GM18951 (cell line): ENCODE data around the gene FIBCD1.

Experiments
- POLR2A ChIP-seq: IDR thresholded peaks from 4 replicates; pipeline ENCODE4 v1.6.1; 2011; ENCODE audit warnings: mild to moderate bottlenecking; ENCODE audit not compliant: insufficient read length, insufficient read depth; ENCODE audit errors: extremely low read depth
- in situ Hi-C: fragments of 300-500 bp; cut with MboI; formaldehyde crosslinking; loops from one replicate; pipeline ENCODE4 v1.12.0; 2022; ENCODE audit warnings: low sequenced_read_pairs, mixed read lengths, inconsistent platforms; ENCODE audit not compliant: unreplicated experiment

Gene FIBCD1

GRCh38 chr9:130894546-130894945, 44.5 kb downstream of the FIBCD1 start:
- in situ Hi-C loops = no loop called here
- TF ChIP-seq POLR2A = no peak

DNA sequence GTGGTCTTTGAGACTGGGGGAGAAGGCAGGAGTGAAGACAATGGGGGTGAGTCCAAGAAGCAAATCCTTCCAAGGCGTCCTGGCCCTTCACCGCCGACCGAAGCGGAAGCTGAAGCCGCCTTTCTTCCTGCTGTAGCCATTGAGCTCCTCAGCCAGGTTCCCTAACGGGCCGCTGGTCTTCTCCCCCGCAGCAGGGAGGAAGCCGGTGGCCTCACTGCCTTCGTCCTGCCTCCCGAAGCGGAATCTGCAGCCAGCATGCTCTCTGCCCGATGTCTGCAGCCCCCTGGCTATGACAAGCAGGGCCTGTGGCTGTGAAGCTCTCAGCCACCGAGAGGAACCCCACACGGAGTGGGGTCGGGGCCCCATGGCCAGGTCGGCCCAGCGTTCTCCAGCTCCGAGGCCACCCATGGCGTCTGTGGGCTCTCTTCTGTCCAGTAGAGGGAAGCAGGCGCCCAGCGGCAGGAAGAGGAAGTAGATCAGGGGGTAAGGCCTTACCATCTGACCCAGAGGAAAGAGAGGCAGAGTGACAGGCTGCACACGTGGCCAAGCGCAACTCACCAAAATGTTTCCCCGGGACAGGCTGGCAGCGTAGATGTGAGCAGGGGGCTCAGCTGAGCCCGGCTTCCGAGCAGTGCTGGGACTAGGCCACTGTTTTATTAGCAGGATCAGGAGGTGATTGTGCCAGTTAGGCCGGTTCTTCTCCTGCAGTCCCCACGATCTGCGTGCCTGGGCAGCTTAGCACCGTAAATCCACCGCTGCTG, 45.5 kb downstream of the FIBCD1 start:
- in situ Hi-C loops = no loop called here
- TF ChIP-seq POLR2A = no peak

DNA sequence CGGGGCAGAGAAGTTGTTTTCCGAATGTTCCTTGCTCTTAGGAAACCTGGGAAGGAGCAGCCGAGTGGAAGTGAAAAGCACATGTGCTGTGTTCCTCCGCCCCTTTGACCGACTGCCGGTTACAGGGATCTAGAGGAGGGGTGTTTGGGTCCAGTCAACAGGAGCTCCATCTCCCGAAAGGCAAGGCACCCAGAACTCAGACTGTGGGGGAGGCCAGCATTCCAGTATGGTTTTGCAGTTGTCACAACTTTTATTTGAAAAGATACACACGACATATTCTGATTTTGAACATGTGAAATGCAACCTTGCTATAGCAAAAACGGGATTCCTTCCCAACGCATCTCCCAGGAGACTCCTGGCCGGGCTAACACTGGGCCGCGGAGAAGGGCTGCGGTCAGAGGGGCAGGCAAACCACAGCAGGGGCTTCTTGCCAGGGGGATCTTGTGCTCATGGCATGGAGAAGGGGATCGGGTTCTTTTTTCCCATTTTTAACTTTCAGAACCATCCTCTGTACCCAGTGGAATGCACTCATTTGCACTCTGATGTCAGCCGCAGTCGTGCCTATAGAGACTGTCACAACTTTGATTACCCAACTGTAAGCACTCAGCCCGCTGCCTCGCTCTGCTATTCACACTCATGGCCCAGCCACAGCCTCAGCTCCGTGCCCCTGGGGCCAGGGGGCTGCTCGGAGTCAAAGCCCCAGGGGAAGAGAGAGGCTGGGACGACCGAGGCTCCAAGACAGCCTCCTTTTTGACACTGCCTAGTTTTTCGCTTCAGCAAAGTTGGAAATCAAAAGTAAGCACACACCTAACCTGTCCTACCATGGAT, 46.4 kb downstream of the FIBCD1 start:
- in situ Hi-C loops = no loop called here
- TF ChIP-seq POLR2A = no peak

- in situ Hi-C loops = no loop called here
- TF ChIP-seq POLR2A = no peak
These were observed 47.2 kb downstream of the FIBCD1 start for GRCh38 chr9:130891688-130892476.

GRCh38 chr9:130890870-130891687, 48.0 kb downstream of the FIBCD1 start:
- TF ChIP-seq POLR2A = no peak
- in situ Hi-C loops = no loop called here

GRCh38 chr9:130890124-130890523, 48.9 kb downstream of the FIBCD1 start:
- in situ Hi-C loops = no loop called here
- TF ChIP-seq POLR2A = no peak

DNA sequence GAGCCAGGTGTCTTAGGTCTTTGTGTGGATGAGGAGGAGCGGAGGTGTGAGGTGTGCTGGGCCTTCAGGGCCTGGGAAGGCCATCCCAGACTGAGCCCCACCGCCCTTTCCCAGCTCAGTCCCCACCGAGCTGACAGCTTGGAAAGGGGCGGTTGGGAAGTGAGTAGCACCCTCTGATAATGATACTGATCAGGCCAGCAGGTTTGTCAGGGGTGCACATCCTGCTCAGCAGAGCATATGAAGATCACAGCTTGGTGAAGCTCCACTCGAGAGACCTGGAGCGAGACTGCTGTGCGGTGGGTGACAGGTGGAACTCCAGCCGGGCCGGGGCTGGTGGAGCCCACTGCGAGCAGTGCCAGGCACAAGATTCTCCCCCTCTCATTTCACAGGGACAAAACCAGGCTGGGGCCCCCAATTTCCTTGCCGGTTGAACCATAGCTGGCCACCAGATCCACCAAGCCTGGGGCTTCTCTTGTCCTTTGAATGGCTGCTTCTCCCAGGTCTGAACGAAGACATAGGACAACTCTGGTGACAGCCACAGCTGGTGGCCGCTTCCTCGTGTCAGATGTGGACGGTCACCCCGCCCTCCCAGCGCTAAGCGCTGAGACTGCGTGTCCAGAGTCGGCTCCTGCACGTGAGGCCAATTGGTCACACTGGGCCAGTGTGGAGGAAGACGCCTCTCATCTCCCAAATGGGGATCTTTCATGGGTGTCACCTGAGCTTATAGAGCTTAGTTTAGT, 50.7 kb downstream of the FIBCD1 start:
- in situ Hi-C loops = no loop called here
- TF ChIP-seq POLR2A = no peak

- in situ Hi-C loops = no loop called here
- no peak for TF ChIP-seq POLR2A
These were observed 51.4 kb downstream of the FIBCD1 start for GRCh38 chr9:130887494-130888144.

DNA sequence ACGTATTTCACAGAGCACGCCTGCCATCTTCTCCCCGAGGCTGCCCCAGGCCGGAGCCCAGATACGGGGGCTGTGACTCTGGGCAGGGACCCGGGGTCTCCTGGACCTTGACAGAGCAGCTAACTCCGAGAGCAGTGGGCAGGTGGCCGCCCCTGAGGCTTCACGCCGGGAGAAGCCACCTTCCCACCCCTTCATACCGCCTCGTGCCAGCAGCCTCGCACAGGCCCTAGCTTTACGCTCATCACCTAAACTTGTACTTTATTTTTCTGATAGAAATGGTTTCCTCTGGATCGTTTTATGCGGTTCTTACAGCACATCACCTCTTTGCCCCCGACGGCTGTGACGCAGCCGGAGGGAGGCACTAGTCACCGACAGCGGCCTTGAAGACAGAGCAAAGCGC, 52.1 kb downstream of the FIBCD1 start:
- no peak for TF ChIP-seq POLR2A
- in situ Hi-C loops = no loop called here

DNA sequence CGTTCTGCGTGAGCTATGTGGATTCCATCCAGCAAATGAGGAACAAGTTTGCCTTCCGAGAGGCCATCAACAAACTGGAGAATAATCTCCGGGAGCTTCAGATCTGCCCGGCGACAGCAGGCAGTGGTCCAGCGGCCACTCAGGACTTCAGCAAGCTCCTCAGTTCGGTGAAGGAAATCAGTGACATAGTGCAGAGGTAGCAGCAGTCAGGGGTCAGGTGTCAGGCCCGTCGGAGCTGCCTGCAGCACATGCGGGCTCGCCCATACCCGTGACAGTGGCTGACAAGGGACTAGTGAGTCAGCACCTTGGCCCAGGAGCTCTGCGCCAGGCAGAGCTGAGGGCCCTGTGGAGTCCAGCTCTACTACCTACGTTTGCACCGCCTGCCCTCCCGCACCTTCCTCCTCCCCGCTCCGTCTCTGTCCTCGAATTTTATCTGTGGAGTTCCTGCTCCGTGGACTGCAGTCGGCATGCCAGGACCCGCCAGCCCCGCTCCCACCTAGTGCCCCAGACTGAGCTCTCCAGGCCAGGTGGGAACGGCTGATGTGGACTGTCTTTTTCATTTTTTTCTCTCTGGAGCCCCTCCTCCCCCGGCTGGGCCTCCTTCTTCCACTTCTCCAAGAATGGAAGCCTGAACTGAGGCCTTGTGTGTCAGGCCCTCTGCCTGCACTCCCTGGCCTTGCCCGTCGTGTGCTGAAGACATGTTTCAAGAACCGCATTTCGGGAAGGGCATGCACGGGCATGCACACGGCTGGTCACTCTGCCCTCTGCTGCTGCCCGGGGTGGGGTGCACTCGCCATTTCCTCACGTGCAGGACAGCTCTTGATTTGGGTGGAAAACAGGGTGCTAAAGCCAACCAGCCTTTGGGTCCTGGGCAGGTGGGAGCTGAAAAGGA, 53.3 kb downstream of the FIBCD1 start:
- in situ Hi-C loops = no loop called here
- no peak for TF ChIP-seq POLR2A
